Loucy (cell line): Measurements from ENCODE around the gene BMP8B.

ENCODE experiments used
- H2AFZ ChIP-seq: fragments of 200-600 bp; sonication (generic); 2 replicates; pipeline ENCODE4 v1.6.0; 2016; ENCODE audit warnings: antibody characterized with exemption, mild to moderate bottlenecking, low read length, moderate library complexity
- H3F3A ChIP-seq: fragments of 200-600 bp; 2 replicates; pipeline ENCODE4 v1.6.0; 2016; ENCODE audit warnings: antibody characterized with exemption, low read depth, mild to moderate bottlenecking
- H3K27me3 ChIP-seq: fragments of 200-600 bp; sonication (generic); 2 replicates; pipeline ENCODE4 v1.6.1; 2014; ENCODE audit warnings: low read length, mild to moderate bottlenecking; ENCODE audit not compliant: insufficient read depth, poor library complexity, severe bottlenecking
- H3K36me3 ChIP-seq: fragments of 200-600 bp; sonication (generic); 2 replicates; pipeline ENCODE4 v1.6.1; 2016; ENCODE audit warnings: low read length; ENCODE audit not compliant: insufficient read depth
- H3K4me1 ChIP-seq: fragments of 200-600 bp; sonication (generic); 2 replicates; pipeline ENCODE4 v1.5.1; 2014; ENCODE audit warnings: low read length, mild to moderate bottlenecking; ENCODE audit not compliant: insufficient read depth, poor library complexity, severe bottlenecking
- H3K4me2 ChIP-seq: fragments of 200-600 bp; sonication (generic); 2 replicates; pipeline ENCODE4 v1.6.0; 2014; ENCODE audit warnings: antibody characterized with exemption, low read length, low read depth, mild to moderate bottlenecking; ENCODE audit not compliant: poor library complexity, severe bottlenecking
- H3K4me3 ChIP-seq: fragments of 200-600 bp; sonication (generic); 2 replicates; pipeline ENCODE4 v1.5.1; 2014; ENCODE audit warnings: low read length, mild to moderate bottlenecking, mixed read lengths; ENCODE audit not compliant: poor library complexity, severe bottlenecking
- H3K79me2 ChIP-seq: fragments of 200-600 bp; sonication (generic); 2 replicates; pipeline ENCODE4 v1.6.1; 2014; ENCODE audit warnings: low read length; ENCODE audit not compliant: insufficient read depth
- H3K9ac ChIP-seq: fragments of 200-600 bp; sonication (generic); 2 replicates; pipeline ENCODE4 v1.6.0; 2014; ENCODE audit warnings: mild to moderate bottlenecking, low read depth, low read length, moderate library complexity; ENCODE audit not compliant: poor library complexity, severe bottlenecking
- H3K9me2 ChIP-seq: fragments of 200-600 bp; sonication (generic); replicated peaks from 2 replicates; pipeline ENCODE4 v1.6.1; 2016; ENCODE audit warnings: low read depth, low read length, mixed read lengths
- H3K9me3 ChIP-seq: fragments of 200-600 bp; sonication (generic); 2 replicates; pipeline ENCODE4 v1.6.1; 2014; ENCODE audit warnings: mild to moderate bottlenecking, antibody characterized with exemption, low read length, low read depth; ENCODE audit not compliant: insufficient read depth
- H4K20me1 ChIP-seq: fragments of 200-600 bp; sonication (generic); 2 replicates; pipeline ENCODE4 v1.6.0; 2014; ENCODE audit warnings: antibody characterized with exemption, low read length, mild to moderate bottlenecking; ENCODE audit not compliant: insufficient read depth, poor library complexity, severe bottlenecking
- EZH2phosphoT487 ChIP-seq: fragments of 200-600 bp; IDR thresholded peaks from 2 replicates; pipeline ENCODE4 v1.6.1; 2018; ENCODE audit warnings: antibody characterized with exemption, mild to moderate bottlenecking, moderate library complexity, borderline replicate concordance
- TF ChIP-seq, protein P1 (sequence below): fragments of 200-600 bp; sonication (generic); conservative IDR thresholded peaks from 2 replicates; pipeline ENCODE4 v1.5.1; 2014; ENCODE audit warnings: mild to moderate bottlenecking, antibody characterized with exemption, low read length

The BMP8B gene

GRCh38 chr1:39757501-39757900 lies 31.2 kb downstream of the BMP8B start:
- Histone ChIP-seq H3F3A (no peaks in the 10 kb centered on the region), H3K9ac (no peak overlapping the region), H3K9me2 (no peaks in the 10 kb centered on the region), H3K27me3 (no peaks in the 10 kb centered on the region), H4K20me1 (no peaks in the 10 kb centered on the region), H3K36me3 (peaks cover 18% of the 10 kb centered on the region; the same call in 1 of the 2 replicates), H3K79me2 (no peaks in the 10 kb centered on the region), H3K9me3 (no peaks in the 10 kb centered on the region), H2AFZ (no peak overlapping the region), H3K4me1 (no peaks in the 10 kb centered on the region), H3K4me2 (no peak overlapping the region), H3K4me3 (no peak overlapping the region)
- TF ChIP-seq EZH2phosphoT487 = no peak
- TF ChIP-seq, protein P1, sequence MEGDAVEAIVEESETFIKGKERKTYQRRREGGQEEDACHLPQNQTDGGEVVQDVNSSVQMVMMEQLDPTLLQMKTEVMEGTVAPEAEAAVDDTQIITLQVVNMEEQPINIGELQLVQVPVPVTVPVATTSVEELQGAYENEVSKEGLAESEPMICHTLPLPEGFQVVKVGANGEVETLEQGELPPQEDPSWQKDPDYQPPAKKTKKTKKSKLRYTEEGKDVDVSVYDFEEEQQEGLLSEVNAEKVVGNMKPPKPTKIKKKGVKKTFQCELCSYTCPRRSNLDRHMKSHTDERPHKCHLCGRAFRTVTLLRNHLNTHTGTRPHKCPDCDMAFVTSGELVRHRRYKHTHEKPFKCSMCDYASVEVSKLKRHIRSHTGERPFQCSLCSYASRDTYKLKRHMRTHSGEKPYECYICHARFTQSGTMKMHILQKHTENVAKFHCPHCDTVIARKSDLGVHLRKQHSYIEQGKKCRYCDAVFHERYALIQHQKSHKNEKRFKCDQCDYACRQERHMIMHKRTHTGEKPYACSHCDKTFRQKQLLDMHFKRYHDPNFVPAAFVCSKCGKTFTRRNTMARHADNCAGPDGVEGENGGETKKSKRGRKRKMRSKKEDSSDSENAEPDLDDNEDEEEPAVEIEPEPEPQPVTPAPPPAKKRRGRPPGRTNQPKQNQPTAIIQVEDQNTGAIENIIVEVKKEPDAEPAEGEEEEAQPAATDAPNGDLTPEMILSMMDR = no peak

DNA sequence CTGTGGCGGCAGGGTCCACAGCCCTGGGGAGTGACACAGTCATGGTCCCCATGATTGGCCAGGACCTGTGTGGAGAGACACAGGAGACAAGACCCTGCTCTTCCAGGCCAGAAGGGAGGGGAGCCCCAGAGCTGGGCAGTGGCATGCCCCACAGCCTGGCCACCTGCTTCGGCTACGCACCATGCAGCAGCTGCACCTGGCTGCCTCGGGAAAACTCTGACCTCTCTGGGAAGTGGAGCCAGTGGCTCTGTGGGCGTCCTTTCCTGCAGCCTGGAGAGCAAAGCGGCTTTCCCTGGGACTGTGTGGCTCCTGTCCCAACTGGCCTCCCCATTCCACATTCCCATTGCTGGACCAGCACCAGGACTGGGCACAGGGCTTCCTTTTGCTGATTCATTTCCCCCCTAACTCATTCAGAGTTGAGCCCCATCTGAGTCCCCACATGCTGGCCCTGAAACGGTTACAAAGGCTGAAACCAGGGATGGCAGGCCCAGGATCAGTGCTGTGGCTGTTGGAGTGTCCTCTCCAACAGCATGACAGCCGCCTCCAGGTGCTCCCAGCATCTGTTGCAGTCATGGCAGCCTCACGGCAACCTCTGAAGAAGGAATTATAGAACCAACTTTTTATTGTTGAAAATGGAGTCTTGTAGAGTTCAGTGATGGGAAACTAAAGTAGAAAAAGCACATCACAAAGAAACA lies 32.6 kb downstream of the BMP8B start:
- Histone ChIP-seq H3K9me2 (no peaks in the 10 kb centered on the region), H3K9ac (no peak overlapping the region), H3K4me3 (no peak overlapping the region), H3K4me2 (no peak overlapping the region), H4K20me1 (no peaks in the 10 kb centered on the region), H2AFZ (no peak overlapping the region), H3K79me2 (no peaks in the 10 kb centered on the region), H3K4me1 (no peaks in the 10 kb centered on the region), H3K27me3 (no peaks in the 10 kb centered on the region), H3F3A (no peaks in the 10 kb centered on the region), H3K36me3 (peaks cover 30% of the 10 kb centered on the region; the same call in 1 of the 2 replicates), H3K9me3 (no peaks in the 10 kb centered on the region)
- TF ChIP-seq EZH2phosphoT487 = no peak
- TF ChIP-seq, protein P1 = no peak

DNA sequence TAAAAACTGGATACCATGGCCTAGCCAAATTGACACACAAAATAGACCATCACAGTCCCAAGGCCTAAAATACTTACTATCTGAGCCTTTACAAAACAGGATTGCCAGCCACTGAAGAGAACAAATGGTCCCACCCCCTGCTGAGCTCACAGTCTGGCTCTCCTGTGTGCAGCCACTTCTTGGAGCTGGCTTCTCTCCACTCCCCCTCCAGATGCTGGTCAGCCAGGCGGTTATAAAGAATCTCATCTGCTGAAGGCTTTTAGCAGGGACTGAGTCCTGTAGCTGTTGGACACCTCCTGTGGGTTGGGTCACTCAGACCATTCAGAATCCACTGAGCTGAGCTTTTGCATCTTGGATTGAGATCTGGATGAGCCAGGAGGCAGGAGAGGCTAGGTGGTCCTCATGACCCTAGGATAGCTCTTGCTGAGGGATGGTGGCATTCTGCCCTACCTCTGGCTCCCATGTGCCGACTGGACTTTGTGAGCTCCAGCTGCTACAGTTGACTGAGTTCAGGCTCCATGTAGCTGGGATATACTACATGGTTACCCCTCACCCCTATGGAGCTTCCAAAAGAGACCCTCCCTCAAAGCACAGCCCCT lies 33.7 kb downstream of the BMP8B start:
- Histone ChIP-seq H3K79me2 (no peaks in the 10 kb centered on the region), H3K27me3 (no peaks in the 10 kb centered on the region), H3K4me1 (no peaks in the 10 kb centered on the region), H3K9me3 (no peaks in the 10 kb centered on the region), H3K36me3 (peaks cover 40% of the 10 kb centered on the region; the same call in 1 of the 2 replicates), H3F3A (no peaks in the 10 kb centered on the region), H3K9me2 (no peaks in the 10 kb centered on the region), H3K4me3 (no peak overlapping the region), H2AFZ (no peak overlapping the region), H3K4me2 (no peak overlapping the region), H4K20me1 (no peaks in the 10 kb centered on the region), H3K9ac (no peak overlapping the region)
- TF ChIP-seq, protein P1 = no peak
- no peak for TF ChIP-seq EZH2phosphoT487
